ENCODE results near the gene CFAP141. TPM values are rescaled to one million over a fixed set of nuclear protein-coding genes. Genes with fewer than 3 reads are reported as not detected.
A peak's percentile ranks its signal among the peaks of the same experiment; 100 is the strongest.

Gene CFAP141
- total RNA-seq, 1 experiment from 2014 or later = not detected

DNA sequence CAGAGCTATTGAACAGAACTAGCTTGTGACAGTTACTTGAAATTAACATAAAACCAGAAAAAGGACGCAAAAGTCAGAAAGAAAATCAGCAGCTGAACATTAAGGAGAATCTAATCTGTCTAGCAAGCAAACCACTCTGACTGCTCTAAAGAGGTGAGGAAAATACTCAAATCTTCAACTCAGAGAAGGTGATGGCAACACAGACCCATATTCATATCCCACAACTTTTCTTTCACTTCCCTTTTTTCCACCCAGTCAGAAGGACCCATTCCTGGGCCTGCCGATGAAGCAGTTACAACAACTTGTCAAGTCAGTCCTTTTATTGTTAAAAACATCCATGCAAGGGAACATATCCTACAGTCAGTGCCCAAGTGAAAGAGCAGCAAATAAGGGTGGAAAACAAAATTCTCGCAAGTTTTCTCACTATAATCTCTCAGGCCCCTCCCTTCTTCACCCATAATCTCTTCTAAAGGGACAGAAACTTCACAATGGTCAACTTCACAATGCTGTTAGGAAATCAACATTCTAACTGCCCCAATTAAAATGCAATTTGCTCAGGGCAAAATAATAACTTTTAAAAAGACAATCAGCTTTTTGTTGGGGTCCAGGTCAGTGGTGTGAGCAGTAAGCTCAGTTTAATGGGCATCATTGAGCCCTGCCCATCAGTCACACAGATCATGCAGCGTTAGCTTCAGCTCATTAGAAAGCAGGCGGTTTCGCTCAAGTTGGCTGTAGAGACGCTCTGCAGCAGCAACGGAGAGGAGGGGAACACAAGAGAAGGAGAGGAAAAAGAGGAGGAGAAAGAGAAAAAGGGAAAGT is 47.6 kb downstream of the CFAP141 start (continued):
- TF ChIP-seq ETV6 (CRISPR knock-in tag; IDR thresholded peaks at IDR 0.05) = no peak
- TF ChIP-seq JAZF1 (CRISPR knock-in tag; IDR thresholded peaks at IDR 0.05) = no peak

DNA sequence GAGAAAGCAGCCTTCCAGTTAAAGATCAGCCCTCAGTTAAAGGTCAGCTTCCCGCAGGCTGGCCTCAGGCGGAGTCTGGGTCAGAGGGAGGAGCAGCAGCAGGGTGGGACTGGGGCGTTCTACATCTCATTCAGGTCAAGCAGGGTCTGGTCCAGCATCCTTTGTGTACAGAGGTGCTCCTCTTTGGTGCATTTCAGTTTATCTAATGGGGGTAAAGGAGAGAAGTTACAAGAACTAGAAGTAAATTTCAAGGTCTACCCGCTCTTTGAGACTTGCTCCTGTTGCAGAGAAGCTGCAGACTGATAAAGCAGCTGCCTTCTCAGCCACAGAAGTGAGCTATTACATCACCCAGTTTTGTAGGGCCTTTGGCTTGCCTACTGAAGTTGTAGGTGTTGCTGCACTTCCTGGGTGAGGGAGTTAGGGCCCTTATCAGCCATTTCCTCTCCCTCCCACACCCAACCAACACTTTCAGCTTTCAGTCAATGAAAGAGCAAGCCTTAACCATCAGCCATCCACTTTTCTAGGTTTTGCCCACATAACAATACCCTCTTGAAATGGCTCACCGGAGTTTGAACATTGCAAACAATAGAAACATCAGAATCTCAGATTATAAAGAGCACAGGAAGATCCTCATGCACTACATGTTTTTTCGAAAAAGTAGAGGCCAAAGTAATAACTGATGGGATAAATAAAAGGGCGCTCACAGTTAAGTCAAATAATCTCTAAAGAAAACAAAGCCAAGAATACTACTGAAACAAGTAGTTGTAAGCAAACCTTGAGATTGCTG is 48.4 kb downstream of the CFAP141 start:
- no peak overlapping the region for H3K4me3 Mint-ChIP-seq
- CTCF ChIA-PET = no interaction called here
- peak overlapping the region; percentile 81 for H3K27ac Mint-ChIP-seq
- peaks cover 6% of the 10 kb centered on the region for H3K9me3 Mint-ChIP-seq
- no peaks in the 10 kb centered on the region for H3K27me3 Mint-ChIP-seq (ENCODE audit: low read depth)
- H3K4me1 Mint-ChIP-seq = peaks cover 19% of the 10 kb centered on the region
- ATAC-seq (no peak), DNase-seq (ENCODE audit: low spot score) (peak; percentile 13)
- POLR2A ChIA-PET = no interaction called here
- H3K36me3 Mint-ChIP-seq = peaks cover 60% of the 10 kb centered on the region
- TF ChIP-seq ZNF232 (CRISPR knock-in tag; IDR thresholded peaks at IDR 0.05) (no peak), E2F5 (CRISPR knock-in tag; IDR thresholded peaks at IDR 0.05) (no peak), ESRRA (CRISPR knock-in tag; IDR thresholded peaks at IDR 0.05; ENCODE audit: borderline replicate concordance) (no peak), ZNF219 (CRISPR knock-in tag; IDR thresholded peaks at IDR 0.05; ENCODE audit: borderline replicate concordance) (no peak), MAX (CRISPR knock-in tag; IDR thresholded peaks at IDR 0.05) (no peak), ZNF671 (CRISPR knock-in tag; IDR thresholded peaks at IDR 0.05) (no peak), SMAD4 (CRISPR knock-in tag; IDR thresholded peaks at IDR 0.05) (no peak), GABPB1 (CRISPR knock-in tag; IDR thresholded peaks at IDR 0.05) (no peak), ZNF121 (CRISPR knock-in tag; IDR thresholded peaks at IDR 0.05) (no peak), MYBL2 (CRISPR knock-in tag; IDR thresholded peaks at IDR 0.05) (no peak), TEAD1 (CRISPR knock-in tag; IDR thresholded peaks at IDR 0.05) (no peak), CBFB (CRISPR knock-in tag; IDR thresholded peaks at IDR 0.05; ENCODE audit: low read depth) (no peak), AR (CRISPR knock-in tag; IDR thresholded peaks at IDR 0.05) (no peak), GRHL2 (CRISPR knock-in tag; IDR thresholded peaks at IDR 0.05; ENCODE audit: insufficient replicate concordance, severe bottlenecking) (no peak), FOXJ3 (CRISPR knock-in tag; IDR thresholded peaks at IDR 0.05; ENCODE audit: borderline replicate concordance) (no peak)

GRCh38 chr1:154155251-154155650 is 50.9 kb downstream of the CFAP141 start:
- Mint-ChIP-seq H3K27me3 (ENCODE audit: low read depth) (no peaks in the 10 kb centered on the region), H3K36me3 (peaks cover 35% of the 10 kb centered on the region), H3K4me3 (no peak overlapping the region), H3K4me1 (peaks cover 19% of the 10 kb centered on the region), H3K9me3 (peaks cover 3% of the 10 kb centered on the region), H3K27ac (peak overlapping the region; percentile 88)
- ChIA-PET CTCF (interaction anchor here (0.8 to 1.1 kb wide), 2 partner anchors 116 to 180 kb away, joined by 3 read pairs; no protein-coding TSS in a partner anchor), POLR2A (interaction anchor here (1.5 kb wide), 1 partner anchor 16 kb away, joined by 5 read pairs; no protein-coding TSS in a partner anchor)
- DNase-seq (ENCODE audit: low spot score) (no peak), ATAC-seq (no peak)
- no peak for TF ChIP-seq ZNF232 (CRISPR knock-in tag; IDR thresholded peaks at IDR 0.05)
- TF ChIP-seq E2F5 (CRISPR knock-in tag; IDR thresholded peaks at IDR 0.05) = no peak
- no peak for TF ChIP-seq AFF4 (CRISPR knock-in tag; IDR thresholded peaks at IDR 0.05; ENCODE audit: borderline replicate concordance)
- no peak for TF ChIP-seq NR1H2 (CRISPR knock-in tag; IDR thresholded peaks at IDR 0.05)
- no peak for TF ChIP-seq PREB (CRISPR knock-in tag; IDR thresholded peaks at IDR 0.05; ENCODE audit: borderline replicate concordance)
- no peak for TF ChIP-seq CREB1 (CRISPR knock-in tag; IDR thresholded peaks at IDR 0.05)
- TF ChIP-seq ZNF396 (CRISPR knock-in tag; IDR thresholded peaks at IDR 0.05; ENCODE audit: borderline replicate concordance) = no peak

All from WTC11 (cell line).